Left lung (tissue), 10 donors: ENCODE data around the gene ATP9A. TPM values are rescaled to one million over a fixed set of nuclear protein-coding genes. Genes with fewer than 3 reads are reported as not detected.

Source experiments
- ATAC-seq: fragments of 200-7000 bp; cut with Tn5 transposase; one replicate; pipeline ENCODE4 v1.9.1; 2020; ENCODE audit warnings: moderate library complexity
- DNase-seq, 4 donors: peaks; one replicate each; pipeline ENCODE4 v3.0.0-alpha.2; 2013 to 2020
- H3K27ac ChIP-seq, 2 donors: fragments of 200-600 bp; sonication (generic) in 1 of 2; one replicate each; pipeline versions ENCODE4 v1.5.0 to v1.8.0; 2020 to 2021
- H3K27me3 ChIP-seq, 2 donors: fragments of 200-600 bp; sonication (generic) in 1 of 2; one replicate each; pipeline versions ENCODE4 v1.5.0 to v1.8.0; 2020 to 2021
- H3K36me3 ChIP-seq, 2 donors: fragments of 200-600 bp; sonication (generic) in 1 of 2; one replicate each; pipeline versions ENCODE4 v1.5.0 to v1.8.0; 2020 to 2021
- H3K4me1 ChIP-seq, 2 donors: fragments of 200-600 bp; one replicate each; pipeline ENCODE4 v1.8.0; 2021
- H3K4me3 ChIP-seq, 2 donors: fragments of 200-600 bp; sonication (generic) in 1 of 2; one replicate each; pipeline versions ENCODE4 v1.5.0 to v1.8.0; 2020 to 2021; ENCODE audit warnings: mild to moderate bottlenecking in 1 of 2
- H3K9me3 ChIP-seq, 2 donors: fragments of 200-600 bp; sonication (generic) in 1 of 2; one replicate each; pipeline versions ENCODE4 v1.5.0 to v1.8.0; 2020 to 2021
- CTCF ChIP-seq, 2 donors: fragments of 200-600 bp; sonication (generic) in 1 of 2; IDR thresholded peaks; one replicate each; pipeline versions ENCODE4 v1.5.0 to v1.8.0; 2021; ENCODE audit warnings: antibody characterized with exemption in 2 of 2
- intact Hi-C, 2 donors: fragments of 100-400 bp; cut with DNase I; formaldehyde crosslinking; loops; one replicate each; pipeline versions ENCODE4 v1.11.2 to v1.14.2; 2022
- polyA plus RNA-seq, 6 donors: library from polyadenylated mRNA; unstranded; fragments of 120-200 nt; gene quantifications; one replicate each; pipeline ENCODE4 v1.2.1, GENCODE V29; 2013; ENCODE audit not compliant: insufficient read length in 6 of 6
- total RNA-seq, 2 donors: library from RNA; stranded (reverse); fragmentation: NEBNext Ultra II Directional; extraction: Animal tissue kit (Norgen Biotek cat#: 25700); gene quantifications; one replicate each; pipeline ENCODE4 v1.2.1, GENCODE V29; 2021
- donor health status: DM: no; HTN: yes; CAD: no.
- donor health status: DM: no; HTN: no; CAD: no.

ATP9A gene
- total and polyA plus RNA-seq, 8 donors: 15.3 to 59.7 (median 50.4) TPM

- DNase-seq (no peak), ATAC-seq (no peak)
- no peaks in the 10 kb centered on the region for H3K9me3 ChIP-seq
- no peak overlapping the region for H3K4me3 ChIP-seq
- intact Hi-C loops: no loop called here
- H3K4me1 ChIP-seq: no peaks in the 10 kb centered on the region
- no peak for TF ChIP-seq CTCF (IDR thresholded peaks at IDR 0.05)
- no peaks in the 10 kb centered on the region for H3K36me3 ChIP-seq
- H3K27me3 ChIP-seq: no peaks in the 10 kb centered on the region
- H3K27ac ChIP-seq: no peak overlapping the region
These were observed 182.2 kb downstream of the ATP9A start for GRCh38 chr20:51586005-51586440.

DNA sequence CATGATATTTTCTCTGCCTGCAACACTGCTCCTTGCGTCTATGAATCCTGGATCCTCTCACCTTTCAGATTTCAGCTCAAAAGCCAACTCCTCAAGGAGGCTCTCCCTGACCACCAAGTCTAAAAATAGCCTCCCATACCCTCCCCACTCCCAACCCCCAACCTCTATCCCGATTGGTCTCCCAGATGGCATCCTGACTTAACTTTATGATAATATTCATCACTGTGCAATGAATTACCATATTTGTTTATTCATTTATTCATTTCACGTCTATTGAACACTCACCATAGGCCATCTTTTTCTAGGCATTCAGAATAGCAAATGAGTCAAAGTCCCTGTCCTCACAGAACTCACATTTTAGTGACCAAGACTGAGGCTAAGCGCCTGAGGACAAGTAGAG lies 183.0 kb downstream of the ATP9A start:
- no peak for ATAC-seq
- TF ChIP-seq CTCF (IDR thresholded peaks at IDR 0.05): no peak
- no peaks in the 10 kb centered on the region for H3K4me1 ChIP-seq
- no peak overlapping the region for H3K4me3 ChIP-seq
- no peaks in the 10 kb centered on the region for H3K36me3 ChIP-seq
- H3K27ac ChIP-seq: no peak overlapping the region
- DNase-seq: no peak
- intact Hi-C loops: no loop called here
- H3K27me3 ChIP-seq: no peaks in the 10 kb centered on the region
- H3K9me3 ChIP-seq: no peaks in the 10 kb centered on the region

- Histone ChIP-seq H3K27ac (no peak overlapping the region), H3K4me3 (no peak overlapping the region), H3K9me3 (no peaks in the 10 kb centered on the region), H3K4me1 (no peaks in the 10 kb centered on the region), H3K36me3 (no peaks in the 10 kb centered on the region), H3K27me3 (no peaks in the 10 kb centered on the region)
- no peak for ATAC-seq
- no peak for TF ChIP-seq CTCF (IDR thresholded peaks at IDR 0.05)
- no peak for DNase-seq
- intact Hi-C loops: no loop called here
These were observed 183.5 kb downstream of the ATP9A start for GRCh38 chr20:51584737-51585136.

DNA sequence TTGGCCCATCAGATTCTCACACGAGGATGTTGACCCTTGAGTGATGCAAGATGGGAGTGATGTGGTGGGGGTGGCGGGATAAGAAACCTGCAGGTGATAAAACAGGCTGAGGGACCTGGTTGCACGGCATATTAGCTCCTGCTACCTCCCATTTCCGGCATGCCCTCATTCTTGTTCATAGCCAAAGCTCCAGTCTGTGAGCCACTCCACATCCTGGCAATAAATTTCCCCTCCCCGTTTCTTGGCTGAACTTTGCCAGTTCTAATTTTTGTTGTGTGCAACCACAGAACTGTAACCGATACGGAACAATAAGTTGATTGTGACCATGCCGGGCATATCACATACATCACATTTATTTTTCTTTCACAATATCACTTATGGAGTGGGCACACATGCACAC lies 184.1 kb downstream of the ATP9A start:
- ATAC-seq (no peak), DNase-seq (no peak)
- Histone ChIP-seq H3K36me3 (no peaks in the 10 kb centered on the region), H3K27me3 (no peaks in the 10 kb centered on the region), H3K27ac (no peak overlapping the region), H3K4me3 (no peak overlapping the region), H3K9me3 (no peaks in the 10 kb centered on the region), H3K4me1 (no peaks in the 10 kb centered on the region)
- TF ChIP-seq CTCF (IDR thresholded peaks at IDR 0.05): no peak
- intact Hi-C loops: no loop called here

- intact Hi-C loops: no loop called here
- Histone ChIP-seq H3K27me3 (no peaks in the 10 kb centered on the region), H3K4me3 (no peak overlapping the region), H3K4me1 (no peaks in the 10 kb centered on the region), H3K36me3 (no peaks in the 10 kb centered on the region), H3K9me3 (no peaks in the 10 kb centered on the region), H3K27ac (no peak overlapping the region)
- no peak for TF ChIP-seq CTCF (IDR thresholded peaks at IDR 0.05)
- ATAC-seq (no peak), DNase-seq (no peak)
These were observed 184.7 kb downstream of the ATP9A start for GRCh38 chr20:51583499-51583898.
